Brain microvascular endothelial cell (primary cell): ENCODE data around the gene DLG1.
A peak's percentile ranks its signal among the peaks of the same experiment; 100 is the strongest.

ENCODE experiments used
- DNase-seq: peaks from one replicate; pipeline ENCODE4 v3.0.0-alpha.2; 2020
- H3K27ac ChIP-seq: fragments of 250-450 bp; sonication (Bioruptor Pico); 2 replicates; pipeline ENCODE4 v1.5.1; 2020; ENCODE audit warnings: mild to moderate bottlenecking, moderate library complexity
- H3K27me3 ChIP-seq: fragments of 250-450 bp; sonication (Bioruptor Pico); replicated peaks from 2 replicates; pipeline ENCODE4 v1.5.1; 2020; ENCODE audit warnings: mild to moderate bottlenecking
- H3K36me3 ChIP-seq: fragments of 250-450 bp; sonication (Bioruptor Pico); replicated peaks from 2 replicates; pipeline ENCODE4 v1.5.1; 2020; ENCODE audit warnings: mild to moderate bottlenecking
- H3K4me3 ChIP-seq: 2 replicates; pipeline ENCODE4 v1.5.1; 2011; ENCODE audit warnings: low read depth, mild to moderate bottlenecking, control low read depth, low read length, moderate library complexity
- in situ Hi-C: cut with HindIII; loops from 2 replicates; pipeline ENCODE4 v1.10.0; 2017; ENCODE audit warnings: low sequenced_read_pairs, low pct_ligation_motif_present
- TF ChIP-seq, protein P1 (sequence below): IDR thresholded peaks from 2 replicates; pipeline ENCODE4 v1.5.1; 2011; ENCODE audit warnings: low read depth, mild to moderate bottlenecking, moderate library complexity, low read length, control low read depth, inconsistent platforms; ENCODE audit errors: missing control alignments

Gene DLG1

DNA sequence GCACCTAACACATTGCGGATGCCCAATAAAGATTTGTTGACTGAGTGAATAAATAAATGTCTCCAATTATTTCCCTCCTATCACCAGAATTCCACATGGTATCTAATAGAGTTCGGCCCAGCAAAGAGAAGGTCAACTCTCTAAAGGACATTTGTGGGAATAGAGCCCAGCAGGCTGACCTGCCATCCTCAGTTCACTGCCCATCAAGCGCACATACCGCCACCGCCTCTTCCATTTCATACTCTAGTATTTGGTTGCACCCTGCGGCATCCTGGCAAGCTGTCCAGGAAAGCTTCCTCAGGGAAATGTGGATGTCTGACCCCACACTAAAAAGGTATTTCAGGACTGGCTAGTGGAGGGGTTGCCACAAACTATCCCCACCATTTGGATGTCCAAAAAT lies 29.8 kb upstream of the DLG1 start:
- TF ChIP-seq, protein P1, sequence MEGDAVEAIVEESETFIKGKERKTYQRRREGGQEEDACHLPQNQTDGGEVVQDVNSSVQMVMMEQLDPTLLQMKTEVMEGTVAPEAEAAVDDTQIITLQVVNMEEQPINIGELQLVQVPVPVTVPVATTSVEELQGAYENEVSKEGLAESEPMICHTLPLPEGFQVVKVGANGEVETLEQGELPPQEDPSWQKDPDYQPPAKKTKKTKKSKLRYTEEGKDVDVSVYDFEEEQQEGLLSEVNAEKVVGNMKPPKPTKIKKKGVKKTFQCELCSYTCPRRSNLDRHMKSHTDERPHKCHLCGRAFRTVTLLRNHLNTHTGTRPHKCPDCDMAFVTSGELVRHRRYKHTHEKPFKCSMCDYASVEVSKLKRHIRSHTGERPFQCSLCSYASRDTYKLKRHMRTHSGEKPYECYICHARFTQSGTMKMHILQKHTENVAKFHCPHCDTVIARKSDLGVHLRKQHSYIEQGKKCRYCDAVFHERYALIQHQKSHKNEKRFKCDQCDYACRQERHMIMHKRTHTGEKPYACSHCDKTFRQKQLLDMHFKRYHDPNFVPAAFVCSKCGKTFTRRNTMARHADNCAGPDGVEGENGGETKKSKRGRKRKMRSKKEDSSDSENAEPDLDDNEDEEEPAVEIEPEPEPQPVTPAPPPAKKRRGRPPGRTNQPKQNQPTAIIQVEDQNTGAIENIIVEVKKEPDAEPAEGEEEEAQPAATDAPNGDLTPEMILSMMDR, result no peak
- Histone ChIP-seq H3K27me3 (no peaks in the 10 kb centered on the region), H3K4me3 (no peak overlapping the region), H3K27ac (no peak overlapping the region), H3K36me3 (no peaks in the 10 kb centered on the region)
- no peak for DNase-seq
- in situ Hi-C loops, result no loop called here

DNA sequence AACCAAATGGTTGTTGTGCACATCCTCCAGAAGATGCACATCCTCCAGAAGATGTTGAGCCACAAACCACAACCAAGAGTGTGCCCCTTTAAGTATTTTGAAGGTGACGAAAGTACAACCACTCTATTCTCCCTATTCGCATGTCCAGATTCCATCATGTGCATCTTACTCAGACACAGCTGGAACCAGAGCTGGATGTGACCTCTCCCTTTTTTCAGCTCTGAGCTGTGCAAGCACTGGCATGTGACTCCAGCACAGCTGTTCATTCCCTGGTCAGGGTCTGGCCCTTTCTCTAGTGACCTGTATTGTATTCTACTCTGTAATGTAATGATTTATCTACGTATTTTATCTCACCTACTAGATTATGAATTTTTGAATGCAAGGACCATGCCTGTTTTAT lies 29.3 kb upstream of the DLG1 start:
- Histone ChIP-seq H3K27ac (no peak overlapping the region), H3K36me3 (no peaks in the 10 kb centered on the region), H3K4me3 (no peak overlapping the region), H3K27me3 (no peaks in the 10 kb centered on the region)
- in situ Hi-C loops, result no loop called here
- TF ChIP-seq, protein P1, result no peak
- peak; percentile 29 for DNase-seq

DNA sequence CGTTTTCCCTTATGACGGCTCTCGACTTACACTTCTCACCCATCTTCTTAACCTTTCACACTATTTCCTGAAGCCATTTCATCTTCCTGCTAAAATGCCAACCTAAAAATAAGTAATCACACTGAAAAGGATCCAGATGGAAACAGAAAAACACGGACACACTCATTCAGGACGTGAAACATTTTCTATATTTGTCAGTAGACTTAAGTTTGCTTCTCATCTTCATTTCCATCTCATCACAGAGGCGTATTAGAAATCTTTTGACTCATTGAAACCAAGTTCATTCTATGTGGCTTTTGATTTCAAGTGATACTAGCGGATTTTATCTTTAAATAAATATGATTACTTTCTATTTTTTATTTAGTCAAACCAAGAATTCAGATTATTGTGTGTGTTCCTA lies 27.4 kb upstream of the DLG1 start:
- H3K27ac ChIP-seq, result no peak overlapping the region
- no peak overlapping the region for H3K4me3 ChIP-seq
- no peaks in the 10 kb centered on the region for H3K27me3 ChIP-seq
- TF ChIP-seq, protein P1, result no peak
- in situ Hi-C loops, result no loop called here
- no peak for DNase-seq
- H3K36me3 ChIP-seq, result no peaks in the 10 kb centered on the region

DNA sequence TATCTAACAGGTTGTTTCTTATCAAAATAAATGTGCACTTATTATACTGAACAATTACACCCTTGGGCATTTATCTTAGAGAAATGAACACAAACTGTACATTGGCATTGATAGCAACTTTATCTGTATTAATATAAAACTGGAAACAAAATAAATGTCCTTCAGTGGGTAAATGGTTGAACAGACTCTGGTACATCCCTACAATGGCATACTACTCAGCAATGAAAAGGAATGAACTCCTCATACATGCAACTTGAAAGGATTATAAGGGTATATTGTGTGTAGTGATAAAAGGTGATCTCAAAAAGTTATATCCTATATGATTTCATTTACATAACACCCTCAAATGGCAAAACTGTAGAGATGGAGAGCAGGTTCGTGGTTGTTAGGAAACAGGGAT lies 23.7 kb upstream of the DLG1 start:
- no peak for DNase-seq
- H3K27me3 ChIP-seq, result no peaks in the 10 kb centered on the region
- no peaks in the 10 kb centered on the region for H3K36me3 ChIP-seq
- in situ Hi-C loops, result no loop called here
- H3K4me3 ChIP-seq, result no peak overlapping the region
- TF ChIP-seq, protein P1, result no peak
- no peak overlapping the region for H3K27ac ChIP-seq

DNA sequence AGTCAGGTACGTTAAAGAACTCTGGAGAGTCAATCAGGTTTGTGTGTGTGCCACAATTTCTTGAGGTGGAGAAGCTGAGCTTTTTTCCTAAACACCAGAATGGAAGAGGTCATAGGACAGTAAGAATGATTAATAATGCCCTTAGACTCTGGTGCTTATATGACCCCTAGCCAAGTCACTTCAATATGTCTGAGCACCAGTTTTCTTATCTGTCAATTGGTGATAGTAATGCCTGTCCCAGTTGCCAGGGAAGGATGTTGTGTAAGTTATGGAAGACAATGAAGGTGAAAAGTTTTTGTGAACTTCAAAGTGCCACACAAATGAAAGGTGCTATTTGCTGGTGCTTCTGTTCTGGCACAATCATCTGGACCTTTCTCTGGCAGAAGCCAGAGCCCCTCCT lies 22.2 kb upstream of the DLG1 start:
- Histone ChIP-seq H3K4me3 (no peak overlapping the region), H3K36me3 (no peaks in the 10 kb centered on the region), H3K27ac (no peak overlapping the region), H3K27me3 (no peaks in the 10 kb centered on the region)
- in situ Hi-C loops, result no loop called here
- no peak for DNase-seq
- TF ChIP-seq, protein P1, result no peak

DNA sequence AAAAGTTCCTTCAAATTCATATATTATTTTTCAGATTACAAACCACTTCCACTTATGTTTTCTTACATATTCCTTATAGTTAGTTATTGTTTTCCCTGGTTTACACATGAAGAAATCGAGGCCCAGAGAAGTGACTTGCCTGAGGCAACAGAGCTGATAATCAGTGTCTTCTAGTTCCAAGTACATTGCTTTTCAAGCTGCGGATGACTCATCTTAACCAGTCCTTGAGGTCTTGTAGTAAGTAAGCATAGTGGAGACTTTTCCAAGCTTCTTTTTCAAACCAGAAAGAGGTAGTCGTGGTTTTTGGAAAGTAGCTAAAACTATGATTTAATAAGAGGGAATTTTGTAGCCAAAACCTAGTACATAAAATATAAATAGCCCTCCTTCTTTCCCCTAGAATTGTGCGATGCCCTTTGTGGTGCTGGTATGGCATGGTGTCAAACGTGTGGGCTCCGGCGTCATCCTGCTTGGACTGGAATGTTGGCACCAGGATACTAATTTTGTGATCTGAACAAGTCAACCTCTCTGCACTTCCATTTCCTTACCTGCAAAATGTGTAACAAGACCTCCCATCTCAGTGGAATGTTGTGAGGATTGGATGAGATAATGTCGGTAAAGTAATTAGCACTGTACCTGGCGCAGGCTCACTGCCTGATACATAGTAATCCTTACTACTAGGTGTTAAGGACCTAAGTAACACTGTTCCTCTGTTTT lies 19.0 kb upstream of the DLG1 start:
- H3K4me3 ChIP-seq, result no peak overlapping the region
- peak; percentile 93 for DNase-seq
- H3K27ac ChIP-seq, result peak overlapping the region; percentile 14
- no peaks in the 10 kb centered on the region for H3K36me3 ChIP-seq
- TF ChIP-seq, protein P1, result no peak
- no peaks in the 10 kb centered on the region for H3K27me3 ChIP-seq
- in situ Hi-C loops, result no loop called here
